HepG2 (cell line): ENCODE data around the gene TMEM11. TPM values are rescaled to one million over a fixed set of nuclear protein-coding genes. Genes with fewer than 3 reads are reported as not detected.
A peak's percentile ranks its signal among the peaks of the same experiment; 100 is the strongest.

Experiments used
- ATAC-seq: fragments of 200-7000 bp; cut with Tn5 transposase; 3 replicates; pipeline ENCODE4 v1.9.1; 2020; ENCODE audit warnings: mild to moderate bottlenecking, moderate library complexity
- BruUV-seq: library from RNA; stranded (reverse); fragments of 400-500 nt; replicated peaks from 2 replicates; lab custom pipeline; 2021; lab: Mats Ljungman, UMichigan
- CTCF ChIA-PET: fragments of 300-600 bp; formaldehyde crosslinking; extraction: SDS; loops from one replicate; lab custom pipeline; 2021; ENCODE audit warnings: low total read pairs, inconsistent platforms, low intra/inter-chr PET ratio; lab: Yijun Ruan, JAX
- POLR2A ChIA-PET: fragments of 350-600 bp; sonication (Branson Sonifier 250); formaldehyde crosslinking; loops from one replicate; lab custom pipeline; 2020; ENCODE audit warnings: antibody characterized with exemption, inconsistent platforms; lab: Yijun Ruan, JAX
- DNase-seq: peaks from one replicate; pipeline ENCODE4 v3.0.0-alpha.2; 2015; ENCODE audit warnings: low spot score
- FAIRE-seq: peaks from 3 replicates; lab custom pipeline; 2011; peaks lifted over from hg19 to GRCh38; lab: Jason Lieb, UNC
- H2AFZ ChIP-seq: one replicate; pipeline ENCODE4 v1.6.1; 2011; ENCODE audit warnings: low read length, inconsistent platforms
- H3K27ac ChIP-seq: fragments of 300-600 bp; 3 replicates; pipeline ENCODE4 v1.8.0; 2011; ENCODE audit warnings: mixed run types, mild to moderate bottlenecking, mixed read lengths, low read length, inconsistent platforms; ENCODE audit not compliant: insufficient read depth; ENCODE audit errors: extremely low read length
- H3K27me3 ChIP-seq, 2 experiments: fragments of 200-600 bp in 1 of 2; 2 replicates in 1 of 2; 3 replicates in 1 of 2; pipeline versions ENCODE4 v1.6.0 to v1.8.0; 2011; ENCODE audit warnings: low read length in 2 of 2, mild to moderate bottlenecking in 2 of 2, moderate library complexity in 2 of 2, inconsistent platforms in 1 of 2; ENCODE audit not compliant: insufficient read depth in 2 of 2, control insufficient read depth in 1 of 2
- H3K36me3 ChIP-seq, 2 experiments: fragments of 200-600 bp in 1 of 2; replicated peaks in 1 of 2; 2 replicates in 1 of 2; 3 replicates in 1 of 2; pipeline versions ENCODE4 v1.5.1 to v1.8.0; 2011; ENCODE audit warnings: low read length in 2 of 2, inconsistent platforms in 1 of 2; ENCODE audit not compliant: insufficient read depth in 2 of 2, control insufficient read depth in 1 of 2
- H3K4me1 ChIP-seq: 2 replicates; pipeline ENCODE4 v1.5.1; 2012; ENCODE audit warnings: low read length, inconsistent platforms; ENCODE audit not compliant: insufficient read depth
- H3K4me2 ChIP-seq: 2 replicates; pipeline ENCODE4 v1.6.0; 2011; ENCODE audit warnings: low read depth, low read length, inconsistent platforms
- H3K4me3 ChIP-seq, 3 experiments: fragments of 200-600 bp in 1 of 3; sonication (generic), shearing (Covaris generic) in 1 of 3; replicated peaks in 1 of 3; 2 replicates each; pipeline ENCODE4 v1.5.1; 2011 to 2016; ENCODE audit warnings: low read length in 3 of 3, inconsistent platforms in 2 of 3, low read depth in 2 of 3, mild to moderate bottlenecking in 2 of 3, control low read depth in 1 of 3, mixed read lengths in 1 of 3; ENCODE audit not compliant: insufficient read depth in 1 of 3
- H3K79me2 ChIP-seq: one replicate; pipeline ENCODE4 v1.6.1; 2011; ENCODE audit warnings: low read length, inconsistent platforms; ENCODE audit not compliant: insufficient read depth
- H3K9ac ChIP-seq: 2 replicates; pipeline ENCODE4 v1.6.0; 2011; ENCODE audit warnings: mild to moderate bottlenecking, low read depth, low read length, inconsistent platforms; ENCODE audit not compliant: insufficient read depth
- H3K9me3 ChIP-seq: 2 replicates; pipeline ENCODE4 v1.5.1; 2012; ENCODE audit warnings: mild to moderate bottlenecking, low read length
- H4K20me1 ChIP-seq: 2 replicates; pipeline ENCODE4 v1.6.0; 2011; ENCODE audit warnings: inconsistent platforms, mild to moderate bottlenecking, low read length, moderate library complexity; ENCODE audit not compliant: insufficient read depth
- AGO2 ChIP-seq: fragments of 200-400 bp; formaldehyde crosslinking; optimal IDR thresholded peaks from 2 replicates; pipeline ENCODE3; 2017; ENCODE audit warnings: mild to moderate bottlenecking, low read depth, low read length, moderate library complexity
- CEBPB ChIP-seq: IDR thresholded peaks from 2 replicates; pipeline ENCODE4 v1.6.1; 2011; ENCODE audit warnings: low read depth, low read length, improper control_type of control experiment, borderline replicate concordance
- EHMT2 ChIP-seq: fragments of 200-600 bp; sonication (generic); IDR thresholded peaks from 2 replicates; pipeline ENCODE4 v1.7.0; 2017; ENCODE audit warnings: antibody characterized with exemption, low read depth, low read length, borderline replicate concordance
- GATAD1 ChIP-seq: IDR thresholded peaks from 2 replicates; pipeline ENCODE4 v1.6.1; 2016; ENCODE audit warnings: missing genetic modification reagents, missing compliant biosample characterization
- HDAC6 ChIP-seq: fragments of 200-600 bp; sonication (generic); IDR thresholded peaks from 2 replicates; pipeline ENCODE4 v1.7.0; 2017; ENCODE audit warnings: mild to moderate bottlenecking, antibody characterized with exemption, low read length, low read depth
- KDM6A ChIP-seq: IDR thresholded peaks from 2 replicates; pipeline ENCODE4 v1.6.1; 2016; ENCODE audit warnings: low read depth
- NR2C2 ChIP-seq: sonication (generic); formaldehyde crosslinking; IDR thresholded peaks from 2 replicates; pipeline ENCODE4 v1.4.0; 2020; ENCODE audit warnings: missing genetic modification reagents, mild to moderate bottlenecking, moderate library complexity, borderline replicate concordance
- SIN3B ChIP-seq: fragments of 150-350 bp; IDR thresholded peaks from 2 replicates; pipeline ENCODE4 v1.6.1; 2014; ENCODE audit warnings: low read length
- STAG1 ChIP-seq: sonication (generic); formaldehyde crosslinking; IDR thresholded peaks from 2 replicates; pipeline ENCODE4 v1.4.0; 2020; ENCODE audit warnings: missing genetic modification reagents
- TERF1 ChIP-seq: sonication (generic); formaldehyde crosslinking; IDR thresholded peaks from 2 replicates; pipeline ENCODE4 v1.8.0; 2022; ENCODE audit warnings: mild to moderate bottlenecking, missing genetic modification reagents, moderate library complexity
- ZNF605 ChIP-seq: sonication (generic); formaldehyde crosslinking; IDR thresholded peaks from 2 replicates; pipeline ENCODE4 v1.8.0; 2022; ENCODE audit warnings: mild to moderate bottlenecking, missing genetic modification reagents
- ZNF83 ChIP-seq: sonication (generic); formaldehyde crosslinking; IDR thresholded peaks from 2 replicates; pipeline ENCODE4 v1.4.0; 2020; ENCODE audit warnings: missing genetic modification reagents, mild to moderate bottlenecking, borderline replicate concordance
- WGBS: methylation state at CpG from one replicate; pipeline ENCODE4 v1.1.6; 2017; ENCODE audit warnings: low lambda C conversion rate; 5-methylcytosine and 5-hydroxymethylcytosine counted together
- in situ Hi-C: cut with HindIII; loops from 2 replicates; pipeline ENCODE4 v1.10.0; 2017; ENCODE audit warnings: low pct_unique_long_range_greater_than_20kb; ENCODE audit not compliant: extremely low pct_ligation_motif_present
- intact Hi-C: fragments of 100-400 bp; cut with micrococcal nuclease; formaldehyde crosslinking; loops from one replicate; pipeline ENCODE4 v1.10.0; 2022; ENCODE audit not compliant: unreplicated experiment
- polyA plus RNA-seq, 8 experiments: library from polyadenylated mRNA; depleted of rRNA in 3 of 8; stranded (reverse) in 7 of 8; unstranded in 1 of 8; fragments of >200 nt; fragmentation: Illumina TruSeq in 4 of 8; extraction: Trizol in 4 of 8; gene quantifications; 2 replicates each; pipeline versions ENCODE4 v1.2.1 to v1.2.3, GENCODE V29; 2011 to 2016; ENCODE audit warnings: low read depth in 4 of 8, missing spikeins in 1 of 8, mixed read lengths in 1 of 8; ENCODE audit not compliant: insufficient read depth in 1 of 8
- total RNA-seq, 5 experiments: library from RNA; depleted of rRNA; stranded (reverse); fragments of >200 nt; fragmentation: Illumina TruSeq; extraction: Trizol; gene quantifications; 2 replicates each; pipeline ENCODE4 v1.2.3, GENCODE V29; 2016; ENCODE audit warnings: low read depth in 1 of 5
- TF ChIP-seq, protein P1 (sequence below): sonication (generic); formaldehyde crosslinking; IDR thresholded peaks from 2 replicates; pipeline ENCODE4 v1.5.0; 2020; ENCODE audit warnings: missing genetic modification reagents

The TMEM11 gene
- total and polyA plus RNA-seq, 2 of the 13 experiments (the other 11 are each of a cell fraction or from before 2014, with no cell fraction given): 18.7 to 35.0 TPM

DNA sequence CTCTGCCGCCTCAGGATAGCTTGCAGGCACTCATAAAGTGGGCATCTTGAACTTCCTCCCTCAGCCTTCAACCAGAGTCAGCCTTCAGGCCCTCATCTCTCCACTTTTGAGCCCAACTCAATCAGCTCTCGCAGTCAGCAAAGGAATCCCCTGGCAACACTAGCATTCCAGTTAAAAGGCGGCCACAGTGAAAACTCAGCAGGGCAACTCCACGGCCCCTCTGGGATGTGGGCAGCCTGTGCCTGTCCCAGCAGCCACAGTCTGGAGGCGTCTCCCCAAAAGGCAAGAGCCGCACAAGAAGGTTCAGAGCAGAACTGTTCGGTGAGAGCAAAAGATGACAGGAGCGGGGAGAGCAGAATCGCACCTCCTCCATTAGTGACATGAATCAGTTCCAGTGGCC is 9.0 kb downstream of the TMEM11 start:
- H3K27ac ChIP-seq: no peak overlapping the region
- in situ Hi-C loops: no loop called here

DNA sequence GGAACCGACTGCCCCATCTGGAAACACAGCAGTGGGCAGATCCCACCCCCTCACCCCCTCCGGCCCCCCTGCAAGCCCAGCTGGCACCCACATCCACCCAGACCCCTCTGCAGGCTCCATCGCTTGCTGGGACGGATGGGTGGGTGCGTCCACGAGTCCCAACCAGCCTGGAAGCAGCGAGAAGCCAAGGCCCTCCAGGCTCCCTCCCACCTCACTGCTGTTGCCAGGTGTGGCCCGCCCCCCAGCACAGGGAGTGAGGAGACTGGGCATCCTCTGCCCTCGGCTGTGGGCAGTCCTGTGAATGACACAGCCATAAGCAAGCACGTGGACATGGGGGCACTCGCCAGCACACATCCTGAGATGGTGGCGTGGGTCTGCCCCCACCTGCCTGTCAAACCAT is 11.4 kb downstream of the TMEM11 start:
- POLR2A ChIA-PET: no interaction called here
- BruUV-seq: no TSS peak
- in situ Hi-C loops: no loop called here
- Histone ChIP-seq H3K27me3 (no peaks in the 10 kb centered on the region), H3K9me3 (no peaks in the 10 kb centered on the region), H3K9ac (no peak overlapping the region), H3K4me1 (no peaks in the 10 kb centered on the region), H3K4me2 (no peak overlapping the region), H4K20me1 (peaks cover 40% of the 10 kb centered on the region), H3K27ac (no peak overlapping the region), H3K4me3 (no peak overlapping the region), H3K36me3 (peaks cover 7 to 25% of the 10 kb centered on the region in 2 experiments; a peak in 4 of 5 replicates), H2AFZ (no peak overlapping the region), H3K79me2 (peaks cover 72% of the 10 kb centered on the region)
- TF ChIP-seq KDM6A (CRISPR knock-in tag) (no peak), AGO2 (peak; percentile 45), ZNF83 (CRISPR knock-in tag) (no peak), GATAD1 (no peak), ZNF605 (CRISPR knock-in tag) (no peak)
- TF ChIP-seq, protein P1, sequence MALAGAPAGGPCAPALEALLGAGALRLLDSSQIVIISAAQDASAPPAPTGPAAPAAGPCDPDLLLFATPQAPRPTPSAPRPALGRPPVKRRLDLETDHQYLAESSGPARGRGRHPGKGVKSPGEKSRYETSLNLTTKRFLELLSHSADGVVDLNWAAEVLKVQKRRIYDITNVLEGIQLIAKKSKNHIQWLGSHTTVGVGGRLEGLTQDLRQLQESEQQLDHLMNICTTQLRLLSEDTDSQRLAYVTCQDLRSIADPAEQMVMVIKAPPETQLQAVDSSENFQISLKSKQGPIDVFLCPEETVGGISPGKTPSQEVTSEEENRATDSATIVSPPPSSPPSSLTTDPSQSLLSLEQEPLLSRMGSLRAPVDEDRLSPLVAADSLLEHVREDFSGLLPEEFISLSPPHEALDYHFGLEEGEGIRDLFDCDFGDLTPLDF (CRISPR knock-in tag): no peak
- 93% methylated on average over 7 of the region's 12 CpGs for WGBS
- CTCF ChIA-PET: no interaction called here
- intact Hi-C loops: no loop called here
- FAIRE-seq (no peak), DNase-seq (no peak), ATAC-seq (no peak)

More for the DNA sequence above, 9.0 kb downstream of the TMEM11 start:
- peaks cover 81% of the 10 kb centered on the region for H3K79me2 ChIP-seq
- ChIA-PET CTCF (no interaction called here), POLR2A (no interaction called here)
- WGBS: 96% methylated on average over 8 of the region's 9 CpGs
- H4K20me1 ChIP-seq: peaks cover 36% of the 10 kb centered on the region
- H3K9ac ChIP-seq: no peak overlapping the region
- TF ChIP-seq EHMT2 (no peak), HDAC6 (no peak), TERF1 (CRISPR knock-in tag) (no peak), CEBPB (no peak), SIN3B (no peak), STAG1 (CRISPR knock-in tag) (no peak), NR2C2 (CRISPR knock-in tag) (no peak)
- H3K4me2 ChIP-seq: no peak overlapping the region
- BruUV-seq: no TSS peak
- no peak overlapping the region for H2AFZ ChIP-seq
- H3K4me3 ChIP-seq: no peak overlapping the region
- intact Hi-C loops: no loop called here
- H3K9me3 ChIP-seq: no peaks in the 10 kb centered on the region
- peaks cover 6 to 27% of the 10 kb centered on the region in 2 experiments; a peak in 4 of 5 replicates for H3K36me3 ChIP-seq
- DNase-seq: no peak
- H3K4me1 ChIP-seq: no peaks in the 10 kb centered on the region
- no peak for FAIRE-seq
- no peaks in the 10 kb centered on the region for H3K27me3 ChIP-seq
- ATAC-seq: no peak
